KBM-7 (cell line): Measurements from ENCODE around the gene CDK5RAP1.

ENCODE experiments used
- DNase-seq: peaks from one replicate; pipeline ENCODE4 v3.0.0-alpha.2; 2015
- in situ Hi-C: fragments of 300-500 bp; cut with MboI; formaldehyde crosslinking; loops from 2 replicates; pipeline ENCODE4 v1.14.3; 2020; ENCODE audit warnings: low sequenced_read_pairs, low pct_unique_long_range_greater_than_20kb, mixed read lengths

The CDK5RAP1 gene

GRCh38 chr20:33339515-33340058, 61.7 kb downstream of the CDK5RAP1 start:
- no peak for DNase-seq
- in situ Hi-C loops, result no loop called here

- in situ Hi-C loops, result no loop called here
- DNase-seq, result no peak
These were observed 62.7 kb downstream of the CDK5RAP1 start for GRCh38 chr20:33338467-33339258.

GRCh38 chr20:33337531-33338165, 63.7 kb downstream of the CDK5RAP1 start:
- in situ Hi-C loops, result no loop called here
- no peak for DNase-seq

- no peak for DNase-seq
- in situ Hi-C loops, result no loop called here
These were observed 64.2 kb downstream of the CDK5RAP1 start for GRCh38 chr20:33337119-33337518.

GRCh38 chr20:33336375-33336774, 64.9 kb downstream of the CDK5RAP1 start:
- in situ Hi-C loops, result no loop called here
- no peak for DNase-seq

GRCh38 chr20:33334111-33334510, 67.2 kb downstream of the CDK5RAP1 start:
- in situ Hi-C loops, result no loop called here
- no peak for DNase-seq

GRCh38 chr20:33333616-33334015, 67.7 kb downstream of the CDK5RAP1 start:
- in situ Hi-C loops, result no loop called here

GRCh38 chr20:33332905-33333456, 68.3 kb downstream of the CDK5RAP1 start:
- in situ Hi-C loops, result no loop called here
- no peak for DNase-seq

More at GRCh38 chr20:33333616-33334015, 67.7 kb downstream of the CDK5RAP1 start:
- no peak for DNase-seq

- no peak for DNase-seq
- in situ Hi-C loops, result no loop called here
These were observed 72.9 kb downstream of the CDK5RAP1 start for GRCh38 chr20:33328157-33329137.

- in situ Hi-C loops, result no loop called here
- DNase-seq, result no peak
These were observed 76.0 kb downstream of the CDK5RAP1 start for GRCh38 chr20:33325350-33325749.

GRCh38 chr20:33323236-33323635, 78.1 kb downstream of the CDK5RAP1 start:
- in situ Hi-C loops, result no loop called here
- no peak for DNase-seq

GRCh38 chr20:33322456-33322855, 78.9 kb downstream of the CDK5RAP1 start:
- in situ Hi-C loops, result no loop called here
- DNase-seq, result no peak

- in situ Hi-C loops, result no loop called here
- DNase-seq, result no peak
These were observed 81.3 kb downstream of the CDK5RAP1 start for GRCh38 chr20:33320006-33320405.

- in situ Hi-C loops, result no loop called here
- DNase-seq, result no peak
These were observed 83.3 kb downstream of the CDK5RAP1 start for GRCh38 chr20:33318096-33318429.

- in situ Hi-C loops, result no loop called here
- DNase-seq, result no peak
These were observed 83.8 kb downstream of the CDK5RAP1 start for GRCh38 chr20:33317424-33318095.

- no peak for DNase-seq
- in situ Hi-C loops, result no loop called here
These were observed 84.4 kb downstream of the CDK5RAP1 start for GRCh38 chr20:33316958-33317357.

- in situ Hi-C loops, result no loop called here
These were observed 85.0 kb downstream of the CDK5RAP1 start for GRCh38 chr20:33316343-33316742.

GRCh38 chr20:33313686-33314314, 87.5 kb downstream of the CDK5RAP1 start:
- in situ Hi-C loops, result no loop called here

More at GRCh38 chr20:33316343-33316742, 85.0 kb downstream of the CDK5RAP1 start:
- no peak for DNase-seq

More at GRCh38 chr20:33313686-33314314, 87.5 kb downstream of the CDK5RAP1 start:
- no peak for DNase-seq
